ENCODE measurements around the gene LXN.

LXN gene

DNA sequence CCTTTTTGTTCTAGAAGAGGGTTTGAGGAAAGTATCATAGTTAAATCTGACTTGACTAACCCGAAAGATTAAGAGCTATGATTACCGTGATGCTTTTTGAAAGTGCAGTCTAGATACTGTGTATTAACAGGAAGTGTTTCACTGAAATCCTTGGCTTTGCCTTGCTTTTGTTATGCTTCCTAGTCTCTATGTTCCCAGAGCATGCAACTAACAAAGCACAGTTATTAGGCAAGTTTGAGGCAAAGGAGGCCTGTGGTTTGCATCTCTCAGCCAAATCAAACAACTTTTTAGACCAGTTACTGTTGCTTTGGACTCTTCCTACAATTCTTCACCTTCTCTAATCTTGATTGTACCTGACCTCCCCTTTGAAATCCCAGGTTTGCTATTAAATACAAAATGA is 3.9 kb downstream of the LXN start:
- DNase-seq (ENCODE audit: low read depth, low spot score): no peak

DNA sequence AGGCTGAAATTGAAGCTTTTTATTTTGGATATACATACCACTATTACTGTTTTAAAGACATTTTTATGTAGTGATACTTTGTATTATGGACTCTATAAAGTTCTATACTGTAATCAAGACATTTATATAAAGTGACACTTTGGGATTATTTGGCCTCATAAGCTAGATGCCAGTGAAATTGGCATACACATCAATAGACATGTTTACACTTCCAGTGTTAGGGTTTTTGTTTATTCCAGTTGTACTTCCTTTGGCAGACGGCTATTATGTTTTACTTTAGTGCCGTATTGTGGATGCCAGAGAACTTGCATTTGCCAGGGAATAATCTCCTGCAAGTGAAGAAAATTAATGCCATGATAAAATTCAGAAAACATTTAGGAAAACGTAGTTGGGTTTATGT is 6.0 kb downstream of the LXN start:
- no peak for DNase-seq (ENCODE audit: low read depth, low spot score)

DNA sequence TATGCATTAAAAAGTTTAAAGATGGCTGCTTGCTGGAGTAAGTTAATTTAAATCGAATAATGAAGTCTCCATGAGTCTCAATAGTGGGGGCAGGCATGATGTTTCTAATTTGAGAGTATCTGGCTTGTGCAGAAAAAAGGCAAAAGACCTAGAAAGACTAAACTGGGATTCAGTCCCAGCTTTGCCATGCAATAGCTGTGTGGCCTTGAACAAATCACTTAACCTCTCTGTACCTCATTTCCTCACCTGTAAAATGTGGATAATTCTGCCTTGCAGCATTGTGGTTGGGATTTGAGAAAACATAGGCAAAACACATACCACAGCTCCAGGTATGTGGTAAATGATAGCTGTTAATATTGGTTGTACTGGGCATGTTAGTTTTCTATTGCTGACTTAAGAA is 8.6 kb downstream of the LXN start:
- DNase-seq (ENCODE audit: low read depth, low spot score): no peak

DNA sequence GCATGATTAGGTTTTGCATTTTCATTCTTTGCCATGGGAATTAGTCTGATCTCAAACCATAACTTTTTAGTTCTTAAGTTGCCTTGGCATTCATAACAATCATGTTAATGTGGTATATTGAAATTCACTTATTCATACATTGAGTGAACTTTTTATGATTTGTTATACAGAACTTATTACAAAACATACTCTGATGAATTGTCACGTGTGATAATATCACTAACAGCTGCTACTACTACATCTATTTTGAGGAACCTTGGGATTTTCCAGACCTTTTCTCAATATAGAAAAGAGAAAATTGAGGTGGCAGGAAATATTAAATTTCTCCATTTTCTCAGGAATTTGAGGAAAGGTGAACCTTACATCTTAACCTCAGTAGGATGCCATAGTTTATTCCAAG is 9.2 kb downstream of the LXN start:
- DNase-seq (ENCODE audit: low read depth, low spot score): no peak

DNA sequence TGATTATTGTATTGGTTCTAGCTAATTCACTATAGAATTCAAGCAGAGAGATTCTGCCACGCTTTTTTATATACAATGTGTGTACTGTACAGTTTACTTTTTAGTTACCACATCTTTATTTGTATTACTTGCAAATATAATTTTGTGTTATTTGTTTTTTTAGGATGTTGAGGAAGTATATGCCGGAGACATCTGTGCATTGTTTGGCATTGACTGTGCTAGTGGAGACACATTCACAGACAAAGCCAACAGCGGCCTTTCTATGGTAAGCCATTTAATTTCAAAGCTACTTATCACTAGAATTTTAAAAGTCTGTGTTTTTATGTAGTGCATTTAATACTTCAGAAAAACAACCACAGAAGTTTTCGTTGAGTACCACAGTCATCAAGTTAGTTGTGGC is 11.7 kb downstream of the LXN start:
- no peak for DNase-seq (ENCODE audit: low read depth, low spot score)

DNA sequence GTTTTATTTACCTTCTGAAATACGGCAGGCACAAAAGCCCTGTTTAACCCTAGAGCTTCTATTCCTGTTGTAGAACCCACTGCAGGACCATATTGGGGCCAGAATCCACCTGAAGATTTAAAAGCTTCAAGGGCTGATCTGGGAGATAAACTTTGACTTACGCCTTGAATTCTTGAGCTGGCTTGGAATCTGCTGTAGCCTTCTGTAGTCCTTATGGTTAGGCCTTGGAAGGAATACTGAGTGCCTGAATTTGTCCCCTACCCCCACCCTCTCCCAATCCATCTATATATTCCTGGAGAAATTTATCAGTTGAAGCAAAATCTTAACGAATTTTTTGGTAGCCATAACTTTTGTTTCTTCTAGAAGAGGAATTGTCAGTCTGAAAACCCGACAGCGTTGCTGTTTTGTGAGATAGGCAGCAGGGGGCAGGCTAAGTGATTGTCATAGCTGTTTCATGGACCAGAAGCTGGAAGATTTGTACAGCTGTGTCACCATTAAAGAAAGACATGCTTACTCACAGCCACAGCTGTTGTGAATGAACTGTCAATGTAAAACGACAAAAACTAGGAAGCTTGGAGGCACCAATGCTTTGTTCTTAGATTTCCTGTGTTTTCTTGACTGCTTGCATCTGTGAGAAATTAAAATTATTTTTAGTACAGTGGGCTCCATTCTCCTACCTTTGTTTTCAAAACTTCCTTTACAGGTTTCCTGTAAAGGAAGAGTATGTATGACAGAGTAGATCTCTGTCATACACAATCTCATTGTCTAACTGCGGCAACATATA is 12.8 kb downstream of the LXN start:
- no peak for DNase-seq (ENCODE audit: low read depth, low spot score)

DNA sequence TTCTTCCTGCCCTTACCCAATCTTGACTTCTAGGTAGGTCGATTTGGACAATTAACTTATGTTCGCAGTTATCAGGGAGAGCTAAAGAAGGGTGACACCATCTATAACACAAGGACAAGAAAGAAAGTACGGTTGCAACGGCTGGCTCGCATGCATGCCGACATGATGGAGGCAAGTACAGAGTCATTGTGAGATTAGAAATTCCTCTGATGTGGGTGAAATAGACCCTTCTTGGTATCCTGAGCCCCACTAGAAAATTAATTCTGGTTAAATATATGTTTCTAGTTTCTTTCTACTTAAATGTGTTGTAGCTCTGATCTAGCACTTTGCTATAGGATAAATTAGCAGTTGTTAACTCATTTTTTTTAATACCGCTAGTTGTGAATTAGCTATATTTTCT is 13.6 kb downstream of the LXN start:
- no peak for DNase-seq (ENCODE audit: low read depth, low spot score)

DNA sequence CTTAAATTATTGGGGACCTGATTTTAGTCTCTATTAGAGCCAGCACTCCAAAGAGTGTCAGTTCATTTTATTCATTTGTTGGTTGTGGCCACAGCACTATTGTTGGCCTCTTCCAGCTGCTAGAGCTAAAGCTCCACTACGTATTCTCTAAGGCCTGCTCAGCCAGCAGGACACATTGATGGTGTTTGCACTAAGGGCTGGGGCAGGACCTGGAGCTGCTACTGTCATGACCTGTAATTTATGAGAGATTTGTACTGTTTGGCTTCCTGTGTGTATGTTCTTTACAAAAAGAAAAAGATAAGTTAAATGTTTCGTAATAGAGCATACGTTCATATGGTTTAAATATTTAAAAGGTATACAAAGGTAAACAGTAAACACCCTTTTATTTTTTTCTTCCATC is 20.0 kb downstream of the LXN start:
- DNase-seq (ENCODE audit: low read depth, low spot score): no peak

DNA sequence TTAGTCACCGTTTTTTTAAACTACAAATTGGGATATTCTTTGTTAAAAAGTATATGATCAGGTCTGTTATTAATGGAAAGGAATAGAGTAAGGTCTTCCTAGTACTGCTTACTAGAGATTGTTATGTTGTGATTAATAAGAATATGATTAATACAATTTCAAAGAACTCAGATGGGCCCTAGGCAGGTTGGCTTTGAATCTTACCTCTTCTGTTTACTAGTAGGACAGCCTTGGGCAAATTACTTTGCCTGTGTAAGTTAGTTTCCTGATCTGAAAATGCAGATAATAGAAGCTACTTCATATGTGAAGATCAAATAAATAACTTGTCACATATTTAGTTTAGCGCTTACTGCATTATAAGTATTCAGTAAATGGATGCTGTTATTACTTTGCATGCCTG is 21.3 kb downstream of the LXN start:
- DNase-seq (ENCODE audit: low read depth, low spot score): no peak

DNA sequence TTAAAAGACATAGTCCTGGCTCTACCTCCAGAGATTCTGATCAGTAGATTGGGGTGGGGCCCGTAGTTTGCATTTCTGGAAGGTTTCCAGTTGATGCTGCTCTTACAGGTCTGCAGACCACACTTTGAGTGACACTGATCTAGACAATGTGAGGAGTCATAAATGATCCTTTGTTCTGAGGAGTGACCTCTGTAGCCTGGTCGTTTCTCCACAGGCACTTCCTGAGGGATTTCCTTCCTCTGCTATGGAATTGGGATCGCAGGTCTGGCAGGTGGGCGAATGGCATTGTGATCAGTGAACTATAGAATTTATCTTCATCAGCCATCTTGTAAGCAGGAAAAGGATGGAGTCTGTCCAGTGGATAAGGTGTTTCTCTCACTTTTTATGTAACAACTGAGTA is 22.7 kb downstream of the LXN start:
- DNase-seq (ENCODE audit: low read depth, low spot score): no peak

DNA sequence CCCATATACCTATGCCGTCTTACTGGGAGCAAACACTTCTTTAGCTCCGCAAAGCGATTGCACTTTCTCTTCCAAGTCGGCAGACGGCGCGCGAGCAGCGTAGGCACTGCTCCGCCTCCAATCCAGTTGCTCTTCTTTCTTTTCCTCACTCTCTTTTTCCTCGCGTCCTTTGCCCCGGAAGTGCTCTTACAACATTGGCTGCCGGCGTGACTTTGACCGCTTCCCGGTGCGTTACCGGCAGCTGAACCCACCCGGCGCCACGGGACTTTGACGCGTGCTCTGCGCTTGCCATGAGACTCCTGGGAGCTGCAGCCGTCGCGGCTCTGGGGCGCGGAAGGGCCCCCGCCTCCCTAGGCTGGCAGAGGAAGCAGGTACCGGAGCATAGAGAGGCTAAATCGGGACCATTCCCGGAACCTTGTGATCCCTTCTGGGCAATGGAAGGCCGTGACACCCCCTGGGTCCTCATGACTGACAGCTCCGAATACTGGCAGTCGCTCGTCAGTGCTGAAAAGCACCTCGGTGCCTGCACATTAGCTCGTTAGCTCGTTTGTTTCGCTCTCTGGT is 28.0 kb downstream of the LXN start, which contains the start of gene GFM1:
TSS of gene GFM1 (plus strand) at position 183 of the 564 bp plus-strand sequence. CDS start at position 291, 108 bp downstream.
- peak; percentile 89 for DNase-seq (ENCODE audit: low read depth, low spot score)

DNA sequence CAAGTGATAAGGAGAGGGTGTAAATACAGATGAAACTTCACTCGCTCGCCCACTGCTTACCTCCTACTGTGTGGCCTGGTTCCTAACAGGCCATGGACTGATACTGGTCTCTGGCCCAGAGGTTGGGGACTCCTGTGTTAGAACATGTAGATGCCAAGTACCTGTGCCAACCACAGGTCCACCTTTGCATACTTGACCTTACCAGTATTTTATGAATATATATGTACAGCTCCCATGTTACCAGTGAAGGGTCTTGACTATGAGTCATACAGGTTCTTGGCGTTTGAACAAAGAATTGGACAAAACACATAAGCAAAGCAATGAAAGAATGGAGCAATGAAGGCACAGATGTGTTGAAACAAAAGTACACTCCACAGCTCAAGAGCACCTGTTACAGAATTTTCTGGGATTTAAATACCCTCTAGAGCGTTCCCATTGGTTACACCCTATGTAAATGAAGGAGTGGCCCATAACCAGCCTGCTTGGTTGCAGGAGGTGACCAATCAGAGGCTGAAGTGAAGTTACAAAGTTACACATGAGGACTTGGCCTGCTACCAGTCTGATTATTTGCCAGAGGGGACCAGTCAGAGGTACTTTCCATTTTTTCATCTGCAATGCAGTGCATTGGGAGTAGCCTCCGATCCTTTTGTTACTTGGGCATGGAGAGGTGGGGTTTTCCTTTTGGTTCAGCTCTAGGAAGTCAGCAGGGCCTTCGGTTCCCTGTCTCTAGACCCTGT is 29.8 kb downstream of the LXN start:
- DNase-seq (ENCODE audit: low read depth, low spot score): no peak

DNA sequence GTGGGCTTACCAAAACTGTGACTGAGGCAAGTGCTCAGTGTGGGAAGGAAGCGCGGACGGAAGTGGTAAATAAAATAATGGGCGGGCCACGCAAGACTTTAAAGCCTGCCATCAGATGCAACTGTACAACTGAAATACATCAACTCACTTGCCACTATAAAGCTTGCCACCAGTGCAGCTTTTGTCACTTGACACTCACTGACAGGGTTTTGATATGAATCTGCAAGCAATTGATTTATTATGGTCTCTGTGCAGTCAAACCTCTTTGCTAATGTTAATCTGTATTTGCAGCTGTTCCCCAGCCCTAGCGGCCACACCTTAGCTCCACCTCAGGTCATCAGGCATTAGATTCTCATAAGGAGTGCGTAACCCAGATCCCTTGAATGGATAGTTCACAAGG is 30.4 kb downstream of the LXN start:
- no peak for DNase-seq (ENCODE audit: low read depth, low spot score)

DNA sequence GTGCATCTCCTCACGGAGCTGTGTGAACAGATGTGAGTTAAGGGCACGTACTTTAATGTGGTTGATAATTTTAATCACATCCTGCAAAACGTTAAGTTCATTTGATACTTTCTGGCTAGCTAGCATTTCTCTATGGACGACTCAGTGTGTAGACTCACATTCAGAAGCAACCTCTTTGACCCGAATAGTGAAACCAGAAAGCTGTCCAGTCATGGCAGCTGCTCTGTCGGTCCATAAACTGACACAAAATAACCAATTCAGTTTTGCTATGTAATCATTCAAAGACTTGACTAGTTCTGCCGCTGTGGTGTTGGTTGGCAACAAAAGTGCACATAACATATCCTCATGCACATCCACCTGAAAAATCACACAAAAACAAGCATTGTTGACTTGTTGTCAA is 31.8 kb downstream of the LXN start:
- DNase-seq (ENCODE audit: low read depth, low spot score): no peak

DNA sequence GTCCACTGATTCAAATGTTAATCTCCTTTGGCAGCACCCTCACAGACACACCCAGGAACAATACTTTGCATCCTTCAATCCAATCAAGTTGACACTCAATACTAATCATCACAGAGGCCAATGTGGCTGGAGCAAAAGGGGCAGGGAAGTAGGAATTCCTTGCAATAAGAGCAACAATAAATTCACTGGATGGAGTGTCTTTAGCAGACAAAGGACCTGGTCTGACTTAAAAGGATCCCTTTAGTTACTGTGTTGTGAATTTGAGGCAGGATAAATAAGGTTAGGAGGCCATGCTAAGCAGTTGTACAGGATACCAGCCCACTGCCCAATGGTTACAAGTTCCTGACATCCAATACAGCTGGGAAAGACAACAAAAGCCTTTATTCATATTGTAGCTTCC is 40.5 kb downstream of the LXN start:
- DNase-seq (ENCODE audit: low read depth, low spot score): no peak

DNA sequence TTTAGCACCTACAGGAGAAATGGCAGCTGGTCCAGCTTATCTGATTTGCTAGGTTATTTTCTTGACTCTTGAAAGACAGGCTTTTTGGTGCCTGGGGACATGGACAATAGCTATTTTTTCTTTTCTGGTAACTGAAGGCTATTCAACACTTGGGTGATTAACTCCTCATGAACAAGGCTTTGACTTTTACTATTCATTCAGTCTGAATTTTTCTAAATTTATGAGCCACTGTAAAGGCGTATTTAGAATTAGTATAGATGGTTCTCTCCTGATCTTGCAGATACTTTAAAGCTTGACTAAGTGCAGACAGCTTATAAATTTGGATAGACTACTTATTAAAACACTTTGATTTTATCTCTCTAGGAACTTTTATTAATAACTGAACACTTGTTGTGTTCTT is 46.6 kb downstream of the LXN start:
- DNase-seq (ENCODE audit: low read depth, low spot score): no peak

DNA sequence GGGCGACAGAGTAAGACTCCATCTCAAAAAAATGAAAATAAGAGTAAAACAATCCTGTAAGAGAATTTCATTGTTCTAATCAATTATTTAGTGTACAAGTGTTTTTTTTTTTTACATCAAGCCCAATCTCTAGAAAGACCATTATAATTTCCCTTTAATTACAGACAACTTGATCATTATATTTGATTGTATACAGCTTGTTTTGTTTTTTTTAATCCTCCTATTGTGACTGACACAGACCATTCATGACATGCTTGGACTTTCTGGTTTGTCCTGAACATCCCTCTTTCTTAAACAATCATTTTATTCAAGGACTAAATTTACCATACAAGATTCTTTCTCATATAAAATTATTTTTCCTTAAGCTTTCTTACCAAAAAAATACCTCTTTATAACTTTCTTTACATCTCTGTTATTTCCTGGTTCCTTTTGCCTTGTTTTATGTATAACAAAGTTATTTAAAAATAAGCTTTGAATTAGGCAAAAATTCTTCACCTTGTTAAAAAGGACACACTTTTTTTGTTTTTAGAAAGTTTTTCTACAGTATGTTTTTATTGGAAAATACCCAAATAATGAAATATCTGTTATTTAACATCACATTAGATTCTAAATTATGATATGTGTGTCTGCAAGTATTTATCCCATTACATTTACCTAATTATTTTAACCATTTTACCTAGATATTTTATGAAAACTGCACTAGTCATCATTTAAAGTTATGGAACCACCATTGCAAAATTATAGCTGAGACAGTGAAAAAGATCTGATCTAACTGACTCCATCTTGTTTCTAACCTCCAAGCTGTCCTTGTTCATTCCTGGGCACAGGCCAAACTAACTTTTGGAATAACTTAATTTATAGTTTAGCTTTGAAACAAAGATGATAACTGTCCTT is 54.2 kb downstream of the LXN start:
- DNase-seq (ENCODE audit: low read depth, low spot score): no peak

All from smooth muscle cell of the brain vasculature (primary cell).